GM10847 (cell line): ENCODE measurements around the gene MIPEP.

Experiments used
- POLR2A ChIP-seq: IDR thresholded peaks from 2 replicates; pipeline ENCODE4 v1.6.1; 2011; ENCODE audit not compliant: insufficient read length; ENCODE audit errors: extremely low read depth

MIPEP gene

GRCh38 chr13:23828866-23829265 is 60.3 kb downstream of the MIPEP start:
- no peak for TF ChIP-seq POLR2A

DNA sequence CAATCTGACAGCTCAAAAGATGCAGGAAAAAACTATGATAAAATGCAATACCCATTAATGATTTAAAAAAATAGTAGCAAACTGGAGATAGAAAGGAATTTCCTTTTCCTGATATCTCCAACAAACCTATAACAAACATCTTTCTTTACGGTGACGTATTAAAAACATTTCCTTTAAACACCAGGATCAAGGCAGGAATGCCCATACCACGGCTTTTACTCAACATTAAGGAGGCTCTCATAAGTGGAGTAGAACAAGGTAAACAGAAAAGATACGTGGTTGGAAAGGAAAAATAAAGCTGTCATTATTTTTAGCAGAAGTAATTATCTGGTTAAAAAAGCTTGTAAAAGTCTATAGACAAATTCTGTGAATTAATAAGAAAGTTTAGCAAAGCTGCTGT is 61.1 kb downstream of the MIPEP start:
- TF ChIP-seq POLR2A: no peak

GRCh38 chr13:23825179-23825578 is 64.0 kb downstream of the MIPEP start:
- no peak for TF ChIP-seq POLR2A

GRCh38 chr13:23824371-23824770 is 64.8 kb downstream of the MIPEP start:
- no peak for TF ChIP-seq POLR2A

- no peak for TF ChIP-seq POLR2A
Observed at GRCh38 chr13:23822252-23822824, 66.9 kb downstream of the MIPEP start.

- no peak for TF ChIP-seq POLR2A
Observed at GRCh38 chr13:23820530-23820929, 68.7 kb downstream of the MIPEP start.

DNA sequence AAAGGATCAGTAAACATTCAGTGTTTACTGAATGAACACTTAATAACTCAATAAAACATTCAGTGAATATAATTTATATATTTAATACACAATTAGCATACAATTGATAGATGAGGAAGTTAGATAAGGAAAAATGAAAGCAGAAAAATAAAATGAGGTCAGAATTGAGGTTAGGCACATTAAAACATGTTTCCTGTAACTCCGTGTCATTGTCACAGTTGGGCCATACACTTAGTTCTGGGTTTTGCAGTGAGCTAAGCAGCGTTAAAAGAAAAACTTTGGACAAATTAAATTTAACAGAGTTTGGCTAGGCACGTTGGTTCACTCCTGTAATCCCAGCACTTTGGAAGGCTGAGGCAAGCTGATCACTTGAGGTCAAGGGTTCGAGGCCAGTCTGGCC is 71.4 kb downstream of the MIPEP start:
- TF ChIP-seq POLR2A: no peak

DNA sequence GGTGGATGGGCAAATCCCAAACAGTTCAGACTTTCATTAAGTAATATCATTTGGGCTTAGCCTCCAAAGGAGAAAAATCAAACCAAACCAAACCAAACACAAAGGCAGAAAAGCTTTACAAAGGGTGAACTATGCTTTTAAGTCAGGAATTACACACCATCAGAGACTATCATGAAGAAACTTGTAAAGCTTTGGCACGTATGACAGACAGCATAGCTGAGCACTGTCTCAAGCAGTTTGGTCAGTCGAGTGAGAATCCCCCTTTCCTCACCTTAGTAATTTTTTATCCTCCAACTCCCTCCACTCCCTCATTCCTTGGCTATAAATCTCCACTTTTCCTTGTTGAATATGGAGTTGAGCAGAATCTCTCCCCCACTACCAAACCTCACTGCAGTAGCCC is 72.1 kb downstream of the MIPEP start:
- no peak for TF ChIP-seq POLR2A

- TF ChIP-seq POLR2A: no peak
Observed at GRCh38 chr13:23813635-23814034, 75.6 kb downstream of the MIPEP start.

DNA sequence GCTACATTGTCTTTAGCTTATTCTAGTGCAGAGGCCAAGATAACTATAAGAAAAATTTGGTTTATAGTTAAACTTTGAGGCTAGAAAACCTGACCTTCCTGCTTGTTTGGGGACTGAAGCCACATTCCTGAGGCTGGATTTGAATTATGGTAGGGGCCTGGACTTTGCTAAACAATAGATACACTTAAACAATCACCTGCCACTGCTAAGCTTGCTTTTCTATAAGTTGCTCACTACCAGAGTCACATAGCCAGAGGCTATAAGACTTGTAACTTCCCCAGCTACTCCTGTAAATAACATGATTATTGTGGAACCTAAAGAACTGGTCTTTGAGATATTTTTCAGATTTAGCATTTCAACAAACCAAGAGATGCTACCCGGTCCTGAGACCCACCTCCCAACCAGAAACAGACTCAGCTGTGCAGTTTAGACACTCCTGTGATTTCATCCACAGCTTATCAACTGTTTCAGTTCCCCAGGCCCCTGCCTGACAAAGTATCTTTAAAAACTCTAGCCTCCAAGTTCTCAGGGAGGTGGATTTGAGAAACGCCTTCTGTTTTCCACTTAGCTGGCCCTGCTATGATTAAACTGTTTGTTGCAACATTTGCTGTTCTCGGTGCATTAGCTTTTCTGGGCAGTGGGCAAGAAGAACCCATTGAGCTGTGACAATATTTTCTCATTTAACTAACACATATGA is 77.7 kb downstream of the MIPEP start:
- no peak for TF ChIP-seq POLR2A

GRCh38 chr13:23810685-23811240 is 78.4 kb downstream of the MIPEP start:
- no peak for TF ChIP-seq POLR2A

- no peak for TF ChIP-seq POLR2A
Observed at GRCh38 chr13:23808803-23809202, 80.4 kb downstream of the MIPEP start.

GRCh38 chr13:23806874-23807526 is 82.2 kb downstream of the MIPEP start:
- no peak for TF ChIP-seq POLR2A

DNA sequence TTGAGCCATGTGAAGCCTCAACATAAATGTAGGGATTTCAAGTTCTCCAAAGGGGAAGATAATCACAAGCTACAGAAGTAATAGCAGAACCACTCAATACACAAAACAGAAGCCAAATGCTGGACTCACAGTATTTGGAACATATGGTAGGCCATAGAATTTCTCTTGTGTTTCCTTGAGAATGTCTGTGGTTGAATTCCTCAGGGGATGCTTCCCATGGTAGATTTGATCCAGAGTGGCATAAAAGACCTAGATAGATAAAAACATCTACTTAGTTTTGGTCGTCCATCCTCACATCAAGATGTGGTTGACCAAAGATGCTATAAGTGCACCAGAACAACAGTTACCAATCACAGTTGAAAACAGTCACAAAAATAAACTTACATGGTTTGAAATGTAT is 83.4 kb downstream of the MIPEP start:
- TF ChIP-seq POLR2A: no peak

DNA sequence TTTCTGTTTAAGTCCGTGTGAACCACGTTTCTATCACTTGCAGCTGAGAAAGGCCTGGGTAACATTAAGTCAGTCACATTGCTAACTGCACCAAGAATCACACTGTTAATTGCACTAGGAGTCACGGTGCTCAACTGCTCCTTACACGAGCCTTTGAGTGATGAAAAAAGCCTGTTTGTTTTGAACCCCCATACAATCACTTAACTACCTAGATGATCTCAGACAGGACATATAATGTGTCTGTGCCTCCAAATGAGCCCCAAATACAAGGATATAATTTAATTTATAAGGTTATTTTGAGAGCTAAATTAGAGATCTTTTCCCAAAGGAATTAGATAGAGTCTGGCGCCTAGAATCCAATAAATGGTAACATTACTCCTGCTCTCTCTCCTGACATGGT is 84.1 kb downstream of the MIPEP start:
- no peak for TF ChIP-seq POLR2A

DNA sequence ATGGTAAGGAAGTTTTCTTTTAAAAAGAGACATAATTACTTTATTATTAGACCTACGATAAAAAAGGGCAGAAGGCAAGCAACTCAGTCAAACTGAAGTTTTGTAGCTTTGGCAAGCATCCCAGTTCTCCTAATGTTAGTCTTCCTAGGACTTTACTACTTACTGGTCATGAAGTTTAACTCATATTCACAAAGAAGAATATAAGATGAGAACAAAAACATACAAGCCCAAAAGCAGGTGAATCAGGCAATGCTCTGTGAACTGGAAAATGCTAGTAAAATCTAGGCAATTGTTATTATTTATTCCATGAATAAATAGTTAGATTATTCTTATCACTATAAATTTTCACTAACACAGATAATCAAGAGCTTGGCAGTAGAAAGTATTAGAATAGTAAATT is 85.0 kb downstream of the MIPEP start:
- no peak for TF ChIP-seq POLR2A
